ENCODE results near the gene ADAM11.
"Not testable (repeated sequence)": the region's sequence is repeated elsewhere in the genome, so short reads cannot be mapped to it uniquely, and the experiment has no call there.

Gene ADAM11

GRCh38 chr17:44758414-44759085 lies at the start of gene ADAM11:
ADAM11 (plus strand) TSS chr17:44758988; CDS start chr17:44759200, 212 bp downstream.
- DNase-seq (ENCODE audit: low read depth): no peak

GRCh38 chr17:44719444-44719843 lies 39.3 kb upstream of the ADAM11 start:
- DNase-seq (ENCODE audit: low read depth): no peak

- no peak for DNase-seq (ENCODE audit: low read depth)
Observed at GRCh38 chr17:44722254-44722653, 36.5 kb upstream of the ADAM11 start.

GRCh38 chr17:44726121-44726520 lies 32.7 kb upstream of the ADAM11 start:
- not testable (repeated sequence) for DNase-seq (ENCODE audit: low read depth)

- DNase-seq (ENCODE audit: low read depth): no peak
Observed at GRCh38 chr17:44733753-44734152, 25.0 kb upstream of the ADAM11 start.

GRCh38 chr17:44734272-44734671 lies 24.5 kb upstream of the ADAM11 start:
- no peak for DNase-seq (ENCODE audit: low read depth)

- no peak for DNase-seq (ENCODE audit: low read depth)
Observed at GRCh38 chr17:44736551-44737240, 22.1 kb upstream of the ADAM11 start.

GRCh38 chr17:44738214-44738906 lies 20.4 kb upstream of the ADAM11 start:
- DNase-seq (ENCODE audit: low read depth): no peak

GRCh38 chr17:44741316-44741715 lies 17.5 kb upstream of the ADAM11 start:
- DNase-seq (ENCODE audit: low read depth): no peak

GRCh38 chr17:44745301-44745700 lies 13.5 kb upstream of the ADAM11 start:
- no peak for DNase-seq (ENCODE audit: low read depth)

- not testable (repeated sequence) for DNase-seq (ENCODE audit: low read depth)
Observed at GRCh38 chr17:44745738-44746137, 13.1 kb upstream of the ADAM11 start.

- no peak for DNase-seq (ENCODE audit: low read depth)
Observed at GRCh38 chr17:44747566-44747965, 11.2 kb upstream of the ADAM11 start.

- no peak for DNase-seq (ENCODE audit: low read depth)
Observed at GRCh38 chr17:44749076-44749979, 9.5 kb upstream of the ADAM11 start.

- DNase-seq (ENCODE audit: low read depth): no peak
Observed at GRCh38 chr17:44749980-44750318, 8.8 kb upstream of the ADAM11 start.

GRCh38 chr17:44751331-44751730 lies 7.5 kb upstream of the ADAM11 start:
- DNase-seq (ENCODE audit: low read depth): no peak

- no peak for DNase-seq (ENCODE audit: low read depth)
Observed at GRCh38 chr17:44751806-44752205, 7.0 kb upstream of the ADAM11 start.

- DNase-seq (ENCODE audit: low read depth): no peak
Observed at GRCh38 chr17:44752953-44753861, 5.6 kb upstream of the ADAM11 start.

- no peak for DNase-seq (ENCODE audit: low read depth)
Observed at GRCh38 chr17:44754276-44754675, 4.5 kb upstream of the ADAM11 start.

- not testable (repeated sequence) for DNase-seq (ENCODE audit: low read depth)
Observed at GRCh38 chr17:44755180-44755579, 3.6 kb upstream of the ADAM11 start.

GRCh38 chr17:44757045-44757917 lies 1.5 kb upstream of the ADAM11 start:
- no peak for DNase-seq (ENCODE audit: low read depth)

All from stimulated activated CD8-positive, alpha-beta memory T cell treated with anti-CD3 and anti-CD28 coated beads, Interleukin-4, amount 100 ng/mL, for 24 hours (primary cell).